ENCODE results near the gene DSPP. TPM values are rescaled to one million over a fixed set of nuclear protein-coding genes. Genes with fewer than 3 reads are reported as not detected.

DSPP gene
- not detected in 2 replicates for total RNA-seq

GRCh38 chr4:87608229-87608628 is at the start of gene DSPP:
Gene DSPP (plus strand): TSS chr4:87608529. CDS start chr4:87610909, 2,380 bp downstream.

GRCh38 chr4:87649980-87650379 is 41.7 kb downstream of the DSPP start, which contains the start of gene DMP1:
Gene DMP1 (plus strand): TSS chr4:87650280. CDS start chr4:87656493, 6,213 bp downstream.

Other genes with a start within 250 kb of the DSPP start
- gene HSD17B11, start 217.3 kb upstream of the DSPP start, total RNA-seq: 11.7 and 15.7 TPM in 2 replicates
- gene NUDT9, start 186.0 kb upstream of the DSPP start, total RNA-seq: 18.9 and 22.7 TPM in 2 replicates
- gene SPARCL1, start 79.2 kb upstream of the DSPP start, total RNA-seq: not detected in 2 replicates
- not detected in 2 replicates for gene DMP1, start 41.8 kb downstream of the DSPP start, total RNA-seq
- not detected in 2 replicates for gene IBSP, start 191.0 kb downstream of the DSPP start, total RNA-seq
- gene MEPE, start 224.4 kb downstream of the DSPP start, total RNA-seq: not detected in 2 replicates

Data from mesangial cell (primary cell).